GM19043 (cell line): ENCODE measurements around the gene CHD6.
A peak's percentile ranks its signal among the peaks of the same experiment; 100 is the strongest.

Experiments
- ATAC-seq: cut with Tn5 transposase; IDR thresholded peaks from one replicate; pipeline ENCODE4 v1.9.1; 2021; ENCODE audit warnings: low read depth; ENCODE audit not compliant: unreplicated experiment

CHD6 gene, protein sequence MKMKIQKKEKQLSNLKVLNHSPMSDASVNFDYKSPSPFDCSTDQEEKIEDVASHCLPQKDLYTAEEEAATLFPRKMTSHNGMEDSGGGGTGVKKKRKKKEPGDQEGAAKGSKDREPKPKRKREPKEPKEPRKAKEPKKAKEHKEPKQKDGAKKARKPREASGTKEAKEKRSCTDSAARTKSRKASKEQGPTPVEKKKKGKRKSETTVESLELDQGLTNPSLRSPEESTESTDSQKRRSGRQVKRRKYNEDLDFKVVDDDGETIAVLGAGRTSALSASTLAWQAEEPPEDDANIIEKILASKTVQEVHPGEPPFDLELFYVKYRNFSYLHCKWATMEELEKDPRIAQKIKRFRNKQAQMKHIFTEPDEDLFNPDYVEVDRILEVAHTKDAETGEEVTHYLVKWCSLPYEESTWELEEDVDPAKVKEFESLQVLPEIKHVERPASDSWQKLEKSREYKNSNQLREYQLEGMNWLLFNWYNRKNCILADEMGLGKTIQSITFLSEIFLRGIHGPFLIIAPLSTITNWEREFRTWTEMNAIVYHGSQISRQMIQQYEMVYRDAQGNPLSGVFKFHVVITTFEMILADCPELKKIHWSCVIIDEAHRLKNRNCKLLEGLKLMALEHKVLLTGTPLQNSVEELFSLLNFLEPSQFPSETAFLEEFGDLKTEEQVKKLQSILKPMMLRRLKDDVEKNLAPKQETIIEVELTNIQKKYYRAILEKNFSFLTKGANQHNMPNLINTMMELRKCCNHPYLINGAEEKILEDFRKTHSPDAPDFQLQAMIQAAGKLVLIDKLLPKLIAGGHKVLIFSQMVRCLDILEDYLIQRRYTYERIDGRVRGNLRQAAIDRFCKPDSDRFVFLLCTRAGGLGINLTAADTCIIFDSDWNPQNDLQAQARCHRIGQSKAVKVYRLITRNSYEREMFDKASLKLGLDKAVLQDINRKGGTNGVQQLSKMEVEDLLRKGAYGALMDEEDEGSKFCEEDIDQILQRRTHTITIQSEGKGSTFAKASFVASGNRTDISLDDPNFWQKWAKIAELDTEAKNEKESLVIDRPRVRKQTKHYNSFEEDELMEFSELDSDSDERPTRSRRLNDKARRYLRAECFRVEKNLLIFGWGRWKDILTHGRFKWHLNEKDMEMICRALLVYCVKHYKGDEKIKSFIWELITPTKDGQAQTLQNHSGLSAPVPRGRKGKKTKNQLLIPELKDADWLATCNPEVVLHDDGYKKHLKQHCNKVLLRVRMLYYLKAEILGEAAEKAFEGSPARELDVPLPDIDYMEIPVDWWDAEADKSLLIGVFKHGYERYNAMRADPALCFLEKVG (N-terminal part only)

DNA sequence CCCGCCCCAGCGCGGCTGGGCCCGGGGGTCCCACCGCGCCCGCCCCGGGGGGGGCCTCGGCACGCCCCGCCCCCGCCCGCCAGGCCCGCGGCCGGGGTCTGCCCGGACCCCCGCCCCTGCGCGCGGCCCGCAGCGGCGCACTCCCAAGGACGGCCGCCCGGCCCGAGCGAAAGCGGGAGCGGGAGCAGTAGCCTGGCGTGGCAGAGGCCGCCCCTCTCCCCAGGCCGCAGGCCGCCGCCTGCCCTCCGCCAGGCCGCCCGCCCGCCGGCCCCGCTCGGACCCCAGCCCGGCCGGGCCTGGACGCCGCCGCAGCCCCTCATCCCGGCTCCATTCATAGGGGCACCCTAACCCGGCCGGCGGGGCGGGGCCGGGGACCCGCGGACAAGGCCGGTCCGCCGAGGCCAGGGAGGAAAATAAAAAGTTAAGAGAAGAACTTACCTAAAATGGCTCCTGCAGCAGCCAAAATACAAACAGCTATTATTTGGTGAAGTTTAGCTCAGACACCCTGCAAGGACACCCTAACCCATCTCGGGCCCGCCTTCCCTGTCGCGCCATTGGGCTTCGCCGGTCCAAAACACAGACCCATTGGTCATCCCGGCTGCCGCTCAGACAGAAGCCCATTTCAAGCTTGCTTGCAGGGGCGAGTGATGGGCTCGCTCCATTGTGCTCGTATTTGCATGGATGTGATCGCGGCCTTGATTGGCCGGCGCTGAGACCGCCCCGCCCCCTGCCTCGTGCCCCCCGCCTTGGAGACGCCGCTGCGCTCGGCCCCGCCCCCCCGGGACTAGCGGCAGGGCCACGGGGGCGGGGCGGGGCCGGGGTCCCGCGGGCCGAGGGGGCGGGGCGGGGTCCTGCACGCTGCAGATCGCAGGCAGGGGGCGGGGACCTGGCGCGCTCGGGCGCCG is at the start of gene CHD6:
Gene CHD6, minus strand, starts transcription at position 476 of the 905 bp plus-strand sequence. CDS start 67,040 bp downstream, outside the sequence.
- peak; percentile 97 for ATAC-seq

DNA sequence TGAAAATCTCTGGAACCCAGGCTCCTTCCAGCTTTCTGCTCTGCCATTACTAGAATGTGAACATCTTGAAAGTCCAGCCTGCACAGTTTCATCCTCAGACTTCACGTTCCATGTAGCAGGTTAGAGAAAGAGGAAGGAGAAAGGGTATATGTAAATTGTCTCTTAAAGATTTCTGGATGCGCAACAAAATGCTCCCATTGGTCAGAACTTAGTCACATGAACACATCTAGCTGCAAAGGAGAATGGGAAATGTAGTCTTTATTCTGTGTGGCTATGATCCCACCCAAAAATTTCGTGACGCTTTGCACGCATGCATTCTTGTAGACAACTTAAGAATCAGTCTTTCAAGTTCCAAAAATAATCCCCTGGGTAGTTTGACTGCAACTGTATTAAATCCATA is 46.4 kb upstream of the CHD6 start:
- ATAC-seq, result no peak

DNA sequence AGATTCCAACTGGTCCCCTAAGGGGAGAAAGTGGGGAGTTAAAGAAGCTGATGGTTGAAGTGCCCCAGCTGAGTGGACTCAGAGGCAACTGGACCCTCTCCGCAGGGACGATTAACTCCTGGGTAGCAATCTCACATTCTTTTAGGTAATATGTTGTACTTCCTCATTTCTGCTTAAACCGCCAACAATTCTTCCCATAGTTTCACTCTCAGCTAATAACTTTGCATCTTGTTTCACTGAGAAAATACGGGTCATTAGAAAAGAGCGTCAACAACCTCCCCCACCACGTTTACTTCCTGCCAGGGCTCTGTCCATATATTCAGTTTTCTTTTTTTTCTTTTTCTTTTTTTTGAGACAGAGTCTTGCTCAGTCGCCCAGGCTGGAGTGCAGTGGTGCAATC is 39.5 kb upstream of the CHD6 start:
- no peak for ATAC-seq

DNA sequence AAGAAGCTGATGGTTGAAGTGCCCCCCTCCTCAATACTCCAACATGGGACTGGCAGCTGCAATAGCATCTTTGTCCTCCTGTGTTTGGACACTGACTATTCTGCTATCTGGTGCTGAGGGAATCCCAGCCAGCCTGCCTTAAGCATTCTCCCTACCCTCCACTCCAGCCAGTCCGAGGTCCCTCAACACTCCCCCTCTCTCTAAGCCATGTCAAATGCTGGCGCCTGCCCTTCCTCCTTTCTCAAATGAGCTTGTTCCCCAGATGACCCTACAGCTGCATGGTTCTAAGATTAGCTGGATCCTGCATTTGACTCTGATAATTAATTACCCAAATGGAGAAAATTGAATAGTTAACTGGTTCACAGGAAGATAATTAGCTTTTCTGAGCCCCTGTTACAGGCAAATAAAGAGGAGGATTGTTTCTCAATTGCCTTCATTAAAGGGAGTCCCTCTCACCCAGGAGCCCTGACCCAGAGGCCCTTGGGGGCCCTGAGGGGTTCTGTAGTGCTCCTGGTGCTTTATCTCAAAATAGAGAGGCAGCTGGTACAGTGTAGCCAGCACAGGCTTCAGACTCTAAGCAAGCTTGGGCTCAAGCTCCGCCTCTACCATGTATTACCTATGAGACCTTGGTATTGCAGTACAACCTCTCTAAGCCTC is 37.9 kb upstream of the CHD6 start:
- no peak for ATAC-seq

DNA sequence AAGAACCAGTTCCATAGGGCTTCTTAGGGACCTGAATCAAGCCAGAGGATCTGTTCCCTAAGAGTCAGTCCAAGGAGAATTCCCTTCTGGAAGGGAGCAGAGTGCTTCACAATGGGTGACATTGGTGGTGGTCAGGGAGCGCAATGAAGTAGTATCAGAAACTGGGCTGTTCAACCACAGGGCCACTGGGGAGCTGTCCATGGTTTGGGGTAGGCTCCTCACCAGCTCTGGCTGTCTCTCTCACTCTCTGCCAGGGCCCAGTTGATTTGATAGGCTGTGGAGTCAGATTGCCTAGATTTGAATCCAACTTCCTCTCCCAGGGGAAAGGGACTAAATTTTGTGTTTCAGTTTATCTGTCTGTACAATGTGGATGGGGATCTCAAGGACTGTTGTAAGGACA is 36.7 kb upstream of the CHD6 start:
- no peak for ATAC-seq

DNA sequence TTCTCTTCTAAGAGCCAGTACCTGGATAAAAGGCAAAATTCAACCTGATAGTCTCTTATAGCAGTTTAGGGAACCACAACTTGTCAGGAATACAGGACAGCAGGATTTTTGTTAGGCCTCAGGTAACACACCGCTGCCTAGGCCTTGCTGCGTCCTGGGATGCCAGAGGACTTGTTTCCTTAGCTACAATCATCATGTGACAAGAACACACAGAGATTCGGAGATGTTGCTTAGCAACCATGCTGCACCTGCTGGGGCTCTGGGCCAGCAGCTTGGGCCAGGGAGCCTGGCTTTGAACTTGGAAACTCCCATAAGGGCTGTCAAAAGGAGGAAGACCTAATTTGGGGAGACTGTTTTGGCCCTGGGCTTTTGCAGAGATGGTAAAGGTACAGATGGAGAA is 36.1 kb upstream of the CHD6 start:
- no peak for ATAC-seq

DNA sequence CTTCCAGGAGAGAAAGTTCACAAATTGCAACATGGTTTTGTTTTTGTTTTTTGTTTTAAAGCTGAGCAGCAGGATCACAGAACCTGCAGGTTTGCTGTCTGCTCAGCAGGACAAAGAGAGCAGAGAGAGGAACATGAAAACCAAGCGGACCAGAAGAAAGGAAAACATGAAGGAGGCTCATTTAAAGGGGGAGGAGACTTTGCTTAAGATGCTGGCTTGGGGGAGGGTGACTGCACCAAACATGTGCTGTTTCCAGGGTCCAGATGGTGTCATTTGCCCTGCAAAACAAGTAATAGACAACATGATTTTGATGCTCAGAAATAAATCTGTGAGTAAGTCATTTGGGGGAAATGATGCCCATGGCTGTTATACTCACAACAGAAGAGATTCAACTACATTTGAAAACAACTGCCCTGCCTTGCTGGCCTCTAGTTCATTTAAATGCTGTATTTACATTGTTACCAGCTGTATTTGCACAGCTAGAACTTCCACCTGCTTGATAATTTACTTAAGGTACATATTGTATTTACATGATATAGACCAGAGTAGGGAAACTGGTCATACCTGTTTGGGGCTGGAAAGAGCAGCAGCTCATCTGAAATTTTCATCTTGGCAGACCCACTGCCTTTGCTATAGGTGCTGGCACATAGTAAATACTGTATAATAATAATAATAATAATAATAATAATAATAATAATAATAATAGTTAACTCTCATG is 32.2 kb upstream of the CHD6 start:
- ATAC-seq, result no peak

DNA sequence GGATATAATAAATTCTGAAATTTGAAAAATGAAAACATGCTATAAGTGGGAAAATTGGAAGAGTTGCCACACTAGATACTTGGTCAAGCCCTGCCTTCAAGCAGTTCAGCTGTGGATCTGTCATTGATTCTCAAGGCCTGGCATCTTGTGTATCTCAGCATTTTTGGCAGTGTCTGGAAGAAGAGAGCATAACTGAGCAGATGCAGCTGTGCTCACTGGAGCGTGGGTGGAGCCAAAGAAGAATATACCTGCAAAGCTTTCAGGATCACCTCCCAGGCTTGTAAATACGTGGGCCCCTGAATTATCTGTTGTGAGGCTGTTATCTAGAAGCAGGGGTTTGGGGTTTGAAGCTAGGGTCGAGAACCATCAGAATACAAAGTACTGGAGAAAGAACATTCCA is 31.3 kb upstream of the CHD6 start:
- no peak for ATAC-seq

DNA sequence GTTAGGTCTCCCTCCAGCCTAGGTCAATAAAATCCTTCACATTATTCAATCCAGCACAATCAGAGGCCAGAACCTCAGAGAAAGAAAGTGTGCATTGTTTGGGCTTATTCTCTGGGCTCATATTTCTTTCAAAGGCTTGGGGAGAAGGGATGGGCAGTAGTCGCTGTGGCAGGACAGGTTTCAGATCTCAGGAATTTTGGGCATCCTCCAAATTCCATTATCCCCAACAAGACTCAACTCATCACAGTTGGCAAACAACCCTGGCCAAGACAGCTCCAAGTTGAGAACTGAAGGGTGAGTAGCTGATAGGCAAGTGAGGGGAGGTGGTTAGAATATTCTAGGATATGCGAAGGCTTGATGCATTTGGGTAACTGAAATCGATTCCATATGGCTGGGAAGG is 27.2 kb upstream of the CHD6 start:
- ATAC-seq, result no peak

DNA sequence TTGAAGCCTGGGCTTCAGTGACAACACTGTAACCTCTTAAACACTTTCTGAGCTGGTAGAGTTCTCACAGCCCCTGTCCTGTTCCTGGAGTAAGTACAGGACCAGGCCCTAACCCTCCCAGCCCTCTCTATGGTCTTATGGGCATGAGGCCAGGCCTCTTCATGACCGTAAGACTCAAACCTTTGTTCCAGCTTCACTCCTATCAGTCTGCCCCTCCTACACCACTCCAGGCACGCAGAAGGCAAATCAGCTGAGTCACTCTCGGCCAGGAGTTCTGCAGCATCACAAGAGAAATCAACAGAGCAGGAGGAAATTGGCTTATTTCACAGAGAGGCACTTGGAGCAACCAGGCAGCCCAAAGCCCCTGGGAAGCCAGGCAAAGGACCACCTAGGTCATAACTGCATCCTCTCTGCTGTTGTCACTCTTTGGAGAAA is 25.3 kb upstream of the CHD6 start:
- no peak for ATAC-seq

DNA sequence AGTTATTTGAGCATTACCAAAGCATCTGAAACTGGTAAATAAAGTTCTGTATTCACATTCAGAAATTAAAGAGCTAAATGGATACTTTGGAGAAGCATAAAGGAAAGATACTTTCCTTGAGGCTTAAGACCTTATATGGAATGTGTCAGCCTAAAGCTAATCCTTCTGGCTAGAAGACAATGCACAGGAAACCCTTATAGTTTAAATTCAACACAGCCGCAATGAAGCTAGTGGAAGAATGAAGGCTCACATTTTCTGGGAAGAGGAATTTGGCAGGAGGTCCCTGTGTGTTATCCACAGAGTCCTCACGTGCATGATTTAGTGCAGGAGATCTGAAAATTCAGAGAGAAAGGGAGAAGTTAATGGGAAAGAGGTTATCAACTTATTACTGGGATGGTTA is 21.5 kb upstream of the CHD6 start:
- no peak for ATAC-seq

DNA sequence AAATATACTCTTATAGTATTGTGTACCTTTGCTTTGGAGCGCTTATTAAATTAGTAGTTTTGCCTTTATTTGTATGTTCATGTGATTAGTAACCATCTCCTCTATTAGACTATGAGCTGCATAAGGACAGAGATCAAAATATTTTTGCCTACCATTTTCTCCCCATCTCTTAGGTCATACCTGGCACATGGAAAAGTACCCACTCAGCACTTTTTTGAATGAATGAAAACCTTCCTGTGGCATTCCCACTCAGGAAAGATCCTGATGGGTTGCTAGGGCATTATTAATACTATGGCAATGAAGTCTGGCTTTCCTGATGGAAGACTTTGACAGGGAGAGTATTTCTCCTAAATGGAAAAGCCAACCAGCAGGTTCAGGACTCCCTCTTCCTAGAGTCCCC is 20.3 kb upstream of the CHD6 start:
- no peak for ATAC-seq

DNA sequence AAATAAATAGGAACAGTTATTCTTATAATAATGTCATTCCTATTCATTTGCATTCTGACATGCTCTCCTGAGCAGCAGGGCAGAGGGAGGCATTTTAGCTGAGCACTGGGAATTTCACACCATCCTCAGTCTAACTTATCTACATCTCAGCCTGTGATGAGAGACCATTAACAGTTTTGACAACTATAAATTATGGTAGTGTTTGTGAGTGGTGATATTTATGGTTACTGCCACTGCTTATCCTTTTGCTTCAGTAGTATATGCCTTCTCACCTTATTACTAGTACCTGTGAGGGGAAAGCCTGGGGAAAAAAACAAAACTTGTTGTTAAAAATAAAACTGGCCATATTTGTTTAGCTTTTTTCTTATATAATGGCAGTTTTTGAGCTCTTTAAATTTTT is 17.0 kb upstream of the CHD6 start:
- ATAC-seq, result no peak

DNA sequence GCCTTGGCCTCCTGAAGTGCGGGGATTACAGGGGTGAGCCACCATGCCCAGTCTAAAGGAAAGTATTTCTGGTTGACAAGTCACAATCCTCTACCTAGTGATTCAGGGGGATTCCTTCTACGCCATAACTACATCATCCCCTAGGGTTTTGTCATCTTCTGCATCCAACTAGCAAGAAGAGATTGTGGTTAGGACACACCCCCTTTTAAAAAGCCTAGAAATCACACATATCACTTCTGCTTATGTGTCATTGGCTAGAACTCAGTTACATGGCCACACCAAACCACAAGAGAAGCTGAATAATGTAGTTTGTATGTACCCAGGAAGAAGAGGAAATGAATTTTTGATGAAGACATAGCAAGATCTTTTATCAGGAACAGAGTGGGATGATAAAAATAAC is 14.7 kb upstream of the CHD6 start:
- ATAC-seq, result no peak

DNA sequence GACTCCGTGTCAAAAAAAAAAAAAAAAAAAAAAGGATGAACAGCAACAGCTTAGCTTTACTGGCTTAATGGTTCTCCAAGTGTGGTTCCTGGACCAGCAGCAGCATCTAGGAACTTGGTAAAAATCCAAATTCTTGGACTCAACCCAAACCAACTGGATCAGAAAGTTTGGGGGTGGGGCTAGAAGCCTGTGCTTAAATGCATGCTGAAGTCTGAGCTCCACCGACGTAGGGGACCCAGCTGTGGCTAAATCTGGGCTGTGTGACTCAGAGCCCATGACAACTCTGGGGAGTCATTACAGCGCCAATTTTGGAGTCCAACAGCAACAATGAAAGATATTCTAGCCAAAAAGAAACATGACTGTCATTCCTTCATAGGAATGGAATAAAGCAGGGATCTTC is 13.6 kb upstream of the CHD6 start:
- no peak for ATAC-seq

DNA sequence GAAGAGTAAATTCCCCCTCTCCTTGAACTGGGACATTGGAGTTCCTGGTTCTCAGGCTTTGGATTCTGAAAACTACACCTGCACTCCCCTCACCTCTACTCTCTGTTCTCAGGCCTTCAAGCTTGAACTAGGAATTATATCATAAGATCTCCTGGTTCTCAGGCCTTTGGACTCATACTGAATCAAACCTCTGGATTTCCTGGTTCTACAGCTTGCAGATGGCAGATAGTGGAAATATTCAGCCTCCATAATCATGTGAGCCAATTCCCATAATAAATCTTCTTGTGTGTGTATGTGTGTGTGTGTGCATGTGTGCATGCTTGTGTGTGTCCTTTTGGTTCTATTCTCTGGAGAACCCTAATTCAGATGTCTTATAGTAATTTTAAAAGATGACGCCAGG is 12.7 kb upstream of the CHD6 start:
- ATAC-seq, result no peak

DNA sequence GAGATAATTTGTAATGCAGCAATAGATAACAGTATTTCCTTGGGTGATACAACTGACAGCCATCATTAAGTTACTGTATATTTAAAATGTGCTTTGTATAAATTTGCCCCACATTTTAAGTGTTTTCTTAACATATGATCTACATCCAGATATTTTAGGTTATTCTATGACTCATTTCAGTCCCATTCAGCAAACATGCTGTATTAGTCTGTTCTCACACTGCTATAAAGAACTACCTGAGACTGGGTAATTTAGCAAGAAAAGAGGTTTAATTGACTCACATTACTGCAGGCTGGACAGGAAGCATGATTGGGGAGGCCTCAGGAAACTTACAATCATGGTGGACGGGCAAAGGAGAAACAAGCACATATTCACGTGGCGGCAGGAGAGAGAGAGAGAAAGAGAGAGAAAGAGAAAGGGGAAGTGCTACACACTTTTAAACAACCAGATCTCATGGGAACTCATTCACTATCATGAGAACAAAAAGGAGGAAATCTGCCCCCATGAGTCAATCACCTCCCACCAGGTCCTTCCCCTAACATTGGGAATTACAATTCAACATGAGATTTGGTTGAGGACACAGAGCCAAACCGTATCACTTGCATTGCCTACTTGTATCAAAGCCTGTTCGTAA is 9.6 kb upstream of the CHD6 start:
- ATAC-seq, result no peak

DNA sequence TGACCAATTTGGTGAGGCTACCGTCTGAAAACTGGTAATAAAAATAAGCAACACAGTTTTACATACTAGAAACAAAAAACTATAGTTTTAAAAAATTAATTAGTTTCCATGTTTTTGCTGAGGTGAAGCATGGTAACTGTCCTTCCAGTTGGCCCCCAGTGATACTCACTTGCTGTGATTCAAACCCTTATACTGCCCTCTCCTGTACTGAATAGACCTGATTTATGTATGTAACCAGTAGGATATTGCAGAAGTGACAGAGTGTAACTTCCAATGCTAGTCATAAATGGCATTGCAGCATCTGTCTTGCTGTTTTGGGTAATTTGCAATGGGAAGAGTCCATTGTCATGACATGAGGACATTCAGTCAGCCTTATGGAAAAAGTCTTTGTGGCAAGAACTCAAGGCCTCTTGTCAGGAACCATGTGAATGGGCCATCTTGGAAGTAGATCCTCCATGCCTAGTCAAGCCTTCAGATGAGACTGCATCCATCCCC is 8.9 kb upstream of the CHD6 start:
- no peak for ATAC-seq
